IMR-90 (cell line): ENCODE data around the gene CHL1. TPM values are rescaled to one million over a fixed set of nuclear protein-coding genes. Genes with fewer than 3 reads are reported as not detected.

ENCODE experiments used
- ATAC-seq: fragments of 200-7000 bp; cut with Tn5 transposase; 2 replicates; pipeline ENCODE4 v1.9.1; 2020; ENCODE audit warnings: low read depth, mild to moderate bottlenecking, moderate library complexity
- BruUV-seq: library from RNA; stranded (reverse); fragments of 400-500 nt; replicated peaks from 2 replicates; lab custom pipeline; 2021; lab: Mats Ljungman, UMichigan
- CTCF ChIA-PET: fragments of 300-600 bp; formaldehyde crosslinking; extraction: SDS; loops from one replicate; lab custom pipeline; 2021; ENCODE audit warnings: antibody characterized with exemption; lab: Yijun Ruan, JAX
- POLR2A ChIA-PET: fragments of 300-600 bp; sonication (Branson Sonifier 250); formaldehyde crosslinking; loops from one replicate; lab custom pipeline; 2022; ENCODE audit warnings: antibody characterized with exemption; ENCODE audit not compliant: unreplicated experiment; lab: Charles Lee
- DNase-seq: peaks from one replicate; pipeline ENCODE4 v3.0.0; 2013
- H2AFZ ChIP-seq: replicated peaks from 2 replicates; pipeline ENCODE3; 2013; ENCODE audit warnings: low read length, mild to moderate bottlenecking; ENCODE audit not compliant: poor library complexity
- H2AK5ac ChIP-seq: 2 replicates; pipeline ENCODE4 v1.6.1; 2013; ENCODE audit warnings: low read depth, low read length, inconsistent platforms
- H2AK9ac ChIP-seq: replicated peaks from 2 replicates; pipeline ENCODE3; 2013; ENCODE audit warnings: mild to moderate bottlenecking, low read depth, low read length, moderate library complexity; ENCODE audit not compliant: poor library complexity
- H2BK120ac ChIP-seq: 2 replicates; pipeline ENCODE4 v1.6.1; 2013; ENCODE audit warnings: low read depth, low read length, inconsistent platforms
- H2BK15ac ChIP-seq: 3 replicates; pipeline ENCODE4 v1.6.1; 2013; ENCODE audit warnings: low read depth, low read length, inconsistent platforms
- H2BK20ac ChIP-seq: 2 replicates; pipeline ENCODE4 v1.6.1; 2013; ENCODE audit warnings: low read depth, mild to moderate bottlenecking, inconsistent platforms, low read length, moderate library complexity
- H2BK5ac ChIP-seq: 2 replicates; pipeline ENCODE4 v1.6.1; 2013; ENCODE audit warnings: mild to moderate bottlenecking, low read depth, low read length, inconsistent platforms; ENCODE audit not compliant: poor library complexity, severe bottlenecking
- H3K14ac ChIP-seq: replicated peaks from 2 replicates; pipeline ENCODE4 v1.6.1; 2013; ENCODE audit warnings: low read depth, low read length, inconsistent platforms
- H3K18ac ChIP-seq: 2 replicates; pipeline ENCODE4 v1.6.1; 2013; ENCODE audit warnings: low read depth, low read length, control low read depth
- H3K23ac ChIP-seq: 2 replicates; pipeline ENCODE4 v1.6.1; 2013; ENCODE audit warnings: low read depth, low read length, inconsistent platforms
- H3K27ac ChIP-seq: 2 replicates; pipeline ENCODE4 v1.5.1; 2013; ENCODE audit warnings: mild to moderate bottlenecking, control low read depth, low read length; ENCODE audit not compliant: insufficient read depth
- H3K27me3 ChIP-seq: 2 replicates; pipeline ENCODE4 v1.6.1; 2013; ENCODE audit warnings: low read length; ENCODE audit not compliant: control insufficient read depth, insufficient read depth
- H3K36me3 ChIP-seq: 2 replicates; pipeline ENCODE4 v1.6.1; 2013; ENCODE audit warnings: low read length, mixed read lengths; ENCODE audit not compliant: control insufficient read depth, insufficient read depth
- H3K4ac ChIP-seq: 2 replicates; pipeline ENCODE4 v1.6.1; 2013; ENCODE audit warnings: low read depth, low read length, inconsistent platforms
- H3K4me1 ChIP-seq: 2 replicates; pipeline ENCODE4 v1.6.1; 2013; ENCODE audit warnings: low read length, mixed read lengths; ENCODE audit not compliant: control insufficient read depth, insufficient read depth
- H3K4me2 ChIP-seq: 2 replicates; pipeline ENCODE4 v1.6.1; 2013; ENCODE audit warnings: low read depth, mild to moderate bottlenecking, control low read depth, low read length, moderate library complexity
- H3K4me3 ChIP-seq: 2 replicates; pipeline ENCODE4 v1.5.1; 2013; ENCODE audit warnings: low read depth, mild to moderate bottlenecking, control low read depth, low read length, moderate library complexity; ENCODE audit not compliant: insufficient read depth
- H3K56ac ChIP-seq: 2 replicates; pipeline ENCODE4 v1.6.1; 2013; ENCODE audit warnings: low read length, inconsistent platforms; ENCODE audit not compliant: insufficient read depth; ENCODE audit errors: extremely low read depth
- H3K79me1 ChIP-seq, 2 experiments: 2 replicates each; pipeline ENCODE4 v1.6.1; 2013; ENCODE audit warnings: low read length in 2 of 2, inconsistent platforms in 1 of 2, low read depth in 1 of 2
- H3K9ac ChIP-seq: 2 replicates; pipeline ENCODE4 v1.6.1; 2013; ENCODE audit warnings: low read depth, low read length, control low read depth
- H3K9me1 ChIP-seq: 2 replicates; pipeline ENCODE4 v1.6.1; 2013; ENCODE audit warnings: low read length, inconsistent platforms; ENCODE audit not compliant: insufficient read depth
- H3K9me3 ChIP-seq: 2 replicates; pipeline ENCODE4 v1.6.1; 2013; ENCODE audit warnings: low read length; ENCODE audit not compliant: control insufficient read depth, insufficient read depth
- H4K20me1 ChIP-seq: 2 replicates; pipeline ENCODE4 v1.6.1; 2013; ENCODE audit warnings: low read length, inconsistent platforms; ENCODE audit not compliant: insufficient read depth
- H4K5ac ChIP-seq: 2 replicates; pipeline ENCODE4 v1.6.1; 2013; ENCODE audit warnings: mild to moderate bottlenecking, low read depth, low read length, control low read depth
- H4K8ac ChIP-seq, 2 experiments: 2 replicates each; pipeline ENCODE4 v1.6.1; 2013; ENCODE audit warnings: low read depth in 2 of 2, low read length in 2 of 2, control low read depth in 1 of 2, inconsistent platforms in 1 of 2
- H4K91ac ChIP-seq: 2 replicates; pipeline ENCODE4 v1.6.1; 2013; ENCODE audit warnings: low read depth, low read length, inconsistent platforms; ENCODE audit not compliant: insufficient read depth
- BHLHE40 ChIP-seq: fragments of 150-350 bp; IDR thresholded peaks from 2 replicates; pipeline ENCODE4 v1.6.1; 2016; ENCODE audit warnings: mild to moderate bottlenecking, low read depth, low read length
- CEBPB ChIP-seq: IDR thresholded peaks from 2 replicates; pipeline ENCODE4 v1.6.1; 2012; ENCODE audit warnings: low read depth, low read length, improper control_type of control experiment
- CHD1 ChIP-seq: IDR thresholded peaks from 2 replicates; pipeline ENCODE4 v1.6.1; 2012; ENCODE audit warnings: low read depth, low read length, improper control_type of control experiment
- CTCF ChIP-seq: conservative IDR thresholded peaks from 2 replicates; pipeline ENCODE4 v1.5.1; 2012; ENCODE audit warnings: mild to moderate bottlenecking, low read depth, low read length, improper control_type of control experiment
- FOS ChIP-seq: fragments of 150-350 bp; IDR thresholded peaks from 2 replicates; pipeline ENCODE4 v1.6.1; 2016; ENCODE audit warnings: low read depth, low read length
- MAFK ChIP-seq: IDR thresholded peaks from 2 replicates; pipeline ENCODE4 v1.6.1; 2012; ENCODE audit warnings: low read depth, low read length, improper control_type of control experiment
- MAZ ChIP-seq: IDR thresholded peaks from 2 replicates; pipeline ENCODE4 v1.6.1; 2012; ENCODE audit warnings: low read depth, mild to moderate bottlenecking, low read length, improper control_type of control experiment, moderate library complexity, borderline replicate concordance
- NFE2L2 ChIP-seq: fragments of 150-350 bp; IDR thresholded peaks from 2 replicates; pipeline ENCODE4 v1.6.1; 2016; ENCODE audit warnings: low read depth, mild to moderate bottlenecking, low read length
- POLR2A ChIP-seq: IDR thresholded peaks from 2 replicates; pipeline ENCODE4 v1.6.1; 2012; ENCODE audit warnings: mild to moderate bottlenecking, low read depth, low read length
- RAD21 ChIP-seq: IDR thresholded peaks from 2 replicates; pipeline ENCODE4 v1.6.1; 2012; ENCODE audit warnings: low read length, improper control_type of control experiment
- RCOR1 ChIP-seq: IDR thresholded peaks from 2 replicates; pipeline ENCODE4 v1.6.1; 2012; ENCODE audit warnings: mild to moderate bottlenecking, low read length, improper control_type of control experiment; ENCODE audit not compliant: insufficient replicate concordance
- RFX5 ChIP-seq: IDR thresholded peaks from 2 replicates; pipeline ENCODE4 v1.8.0; 2012; ENCODE audit warnings: low read depth, mild to moderate bottlenecking, low read length, moderate library complexity
- SMC3 ChIP-seq: fragments of 150-350 bp; IDR thresholded peaks from 2 replicates; pipeline ENCODE4 v1.6.1; 2016; ENCODE audit warnings: low read depth, mild to moderate bottlenecking, antibody characterized with exemption, low read length, moderate library complexity
- USF2 ChIP-seq: fragments of 150-350 bp; IDR thresholded peaks from 2 replicates; pipeline ENCODE4 v1.6.1; 2017; ENCODE audit warnings: mild to moderate bottlenecking, antibody characterized with exemption, low read length, low read depth
- WGBS, 2 experiments: methylation state at CpG; one replicate each; pipeline versions ENCODE4 v1.1.5 to v1.1.7; 2013; ENCODE audit warnings: missing lambda C conversion rate in 2 of 2; ENCODE audit not compliant: insufficient read length in 1 of 2; ENCODE audit errors: extremely low coverage in 2 of 2; 5-methylcytosine and 5-hydroxymethylcytosine counted together
- dilution Hi-C: fragments of 300-500 bp; cut with HindIII; formaldehyde crosslinking; loops from one replicate; pipeline ENCODE4 v1.14.3; 2018; ENCODE audit warnings: low sequenced_read_pairs; ENCODE audit not compliant: unreplicated experiment
- in situ Hi-C: fragments of 300-500 bp; cut with MboI; formaldehyde crosslinking; loops from 3 replicates; pipeline ENCODE4 v1.14.3; 2019; ENCODE audit warnings: low sequenced_read_pairs, inconsistent platforms, mixed read lengths
- intact Hi-C: fragments of 100-400 bp; cut with micrococcal nuclease; formaldehyde crosslinking; loops from 2 replicates; pipeline ENCODE4 v1.10.0; 2022
- polyA plus RNA-seq, 3 experiments: library from polyadenylated mRNA; depleted of rRNA; stranded (reverse); fragments of >200 nt; gene quantifications; 2 replicates each; pipeline ENCODE4 v1.2.3, GENCODE V29; 2012; ENCODE audit warnings: low replicate concordance in 1 of 3
- total RNA-seq: library from RNA; depleted of rRNA; stranded (reverse); fragments of >200 nt; gene quantifications from 2 replicates; pipeline ENCODE4 v1.2.3, GENCODE V29; 2012
- TF ChIP-seq, protein P1 (sequence below): fragments of 150-350 bp; IDR thresholded peaks from 2 replicates; pipeline ENCODE4 v1.6.1; 2016; ENCODE audit warnings: low read depth, mild to moderate bottlenecking, low read length, moderate library complexity, borderline replicate concordance

CHL1 gene
- total and polyA plus RNA-seq, 2 of the 4 experiments (the other 2 are of a cell fraction): 0.38 to 1.6 TPM

DNA sequence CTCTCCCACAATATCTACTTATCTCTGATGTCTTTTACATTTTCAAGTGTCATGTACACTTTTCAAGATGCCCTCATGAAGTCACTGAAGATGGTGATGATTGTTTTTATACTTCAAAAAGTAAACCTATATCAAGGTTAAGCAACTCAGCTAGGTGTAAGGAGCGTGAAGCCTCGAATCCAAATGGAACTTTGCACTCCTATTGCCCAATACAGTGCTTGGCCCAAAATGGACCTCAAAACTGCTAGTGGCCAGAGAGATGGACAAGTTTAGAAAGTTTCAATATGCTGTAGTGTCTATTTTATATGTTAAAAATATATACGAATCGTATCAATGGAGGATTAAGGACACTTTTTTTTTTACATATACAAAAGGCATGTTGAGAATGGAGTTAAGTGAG, 167.7 kb downstream of the CHL1 start:
- Histone ChIP-seq H3K4me2 (no peak overlapping the region), H3K9me3 (no peaks in the 10 kb centered on the region), H4K5ac (no peak overlapping the region), H2AFZ (no peak overlapping the region), H2BK5ac (no peak overlapping the region), H4K20me1 (no peaks in the 10 kb centered on the region), H3K23ac (no peak overlapping the region), H3K14ac (no peak overlapping the region), H2AK9ac (no peak overlapping the region), H2BK20ac (no peak overlapping the region), H2BK120ac (no peak overlapping the region), H3K36me3 (no peaks in the 10 kb centered on the region), H3K18ac (no peak overlapping the region), H3K9me1 (no peaks in the 10 kb centered on the region), H3K9ac (no peak overlapping the region), H2AK5ac (no peak overlapping the region), H3K27me3 (no peaks in the 10 kb centered on the region), H3K4me1 (no peaks in the 10 kb centered on the region), H3K56ac (no peak overlapping the region), H4K91ac (no peak overlapping the region), H3K79me1 (no peaks in the 10 kb centered on the region), H3K4me3 (no peak overlapping the region), H3K4ac (no peak overlapping the region), H4K8ac (no peak overlapping the region), H2BK15ac (no peak overlapping the region), H3K27ac (no peak overlapping the region)
- ATAC-seq: no peak
- dilution Hi-C loops (no loop called here), intact Hi-C loops (no loop called here), in situ Hi-C loops (no loop called here)
- TF ChIP-seq USF2: no peak
- TF ChIP-seq RFX5: no peak
- TF ChIP-seq RCOR1: no peak
- TF ChIP-seq MAZ: no peak
- TF ChIP-seq NFE2L2: no peak
- TF ChIP-seq CEBPB: no peak
- no peak for TF ChIP-seq BHLHE40
- TF ChIP-seq SMC3: no peak
- TF ChIP-seq, protein P1, sequence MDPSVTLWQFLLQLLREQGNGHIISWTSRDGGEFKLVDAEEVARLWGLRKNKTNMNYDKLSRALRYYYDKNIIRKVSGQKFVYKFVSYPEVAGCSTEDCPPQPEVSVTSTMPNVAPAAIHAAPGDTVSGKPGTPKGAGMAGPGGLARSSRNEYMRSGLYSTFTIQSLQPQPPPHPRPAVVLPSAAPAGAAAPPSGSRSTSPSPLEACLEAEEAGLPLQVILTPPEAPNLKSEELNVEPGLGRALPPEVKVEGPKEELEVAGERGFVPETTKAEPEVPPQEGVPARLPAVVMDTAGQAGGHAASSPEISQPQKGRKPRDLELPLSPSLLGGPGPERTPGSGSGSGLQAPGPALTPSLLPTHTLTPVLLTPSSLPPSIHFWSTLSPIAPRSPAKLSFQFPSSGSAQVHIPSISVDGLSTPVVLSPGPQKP: no peak
- TF ChIP-seq FOS: no peak
- TF ChIP-seq RAD21: no peak
- no peak for TF ChIP-seq MAFK
- TF ChIP-seq POLR2A: no peak
- no peak for TF ChIP-seq CHD1
- no peak for TF ChIP-seq CTCF
- CTCF ChIA-PET: interaction anchor here (2.1 kb wide), 1 partner anchor 10 kb away, joined by 6 read pairs; no protein-coding TSS in a partner anchor
- WGBS, 2 experiments: no CpG with 5 or more reads among the region's 4 CpGs
- POLR2A ChIA-PET: no interaction called here
- no peak for DNase-seq
- no TSS peak for BruUV-seq
